NB4 (cell line): ENCODE results near the gene TBC1D22A.

Experiments used
- MYC ChIP-seq: IDR thresholded peaks from 2 replicates; pipeline ENCODE4 v1.6.1; 2011; ENCODE audit warnings: low read depth, low read length
- POLR2A ChIP-seq: IDR thresholded peaks from 2 replicates; pipeline ENCODE4 v1.6.1; 2011; ENCODE audit warnings: mild to moderate bottlenecking; ENCODE audit not compliant: insufficient read length; ENCODE audit errors: extremely low read depth
- TF ChIP-seq, protein P1 (sequence below): IDR thresholded peaks from one replicate; pipeline ENCODE4 v1.5.1; 2012; ENCODE audit warnings: low read depth, low read length
- TF ChIP-seq, protein P2 (sequence below): IDR thresholded peaks from 2 replicates; pipeline ENCODE4 v1.6.1; 2011; ENCODE audit warnings: low read depth, low read length

DNA sequence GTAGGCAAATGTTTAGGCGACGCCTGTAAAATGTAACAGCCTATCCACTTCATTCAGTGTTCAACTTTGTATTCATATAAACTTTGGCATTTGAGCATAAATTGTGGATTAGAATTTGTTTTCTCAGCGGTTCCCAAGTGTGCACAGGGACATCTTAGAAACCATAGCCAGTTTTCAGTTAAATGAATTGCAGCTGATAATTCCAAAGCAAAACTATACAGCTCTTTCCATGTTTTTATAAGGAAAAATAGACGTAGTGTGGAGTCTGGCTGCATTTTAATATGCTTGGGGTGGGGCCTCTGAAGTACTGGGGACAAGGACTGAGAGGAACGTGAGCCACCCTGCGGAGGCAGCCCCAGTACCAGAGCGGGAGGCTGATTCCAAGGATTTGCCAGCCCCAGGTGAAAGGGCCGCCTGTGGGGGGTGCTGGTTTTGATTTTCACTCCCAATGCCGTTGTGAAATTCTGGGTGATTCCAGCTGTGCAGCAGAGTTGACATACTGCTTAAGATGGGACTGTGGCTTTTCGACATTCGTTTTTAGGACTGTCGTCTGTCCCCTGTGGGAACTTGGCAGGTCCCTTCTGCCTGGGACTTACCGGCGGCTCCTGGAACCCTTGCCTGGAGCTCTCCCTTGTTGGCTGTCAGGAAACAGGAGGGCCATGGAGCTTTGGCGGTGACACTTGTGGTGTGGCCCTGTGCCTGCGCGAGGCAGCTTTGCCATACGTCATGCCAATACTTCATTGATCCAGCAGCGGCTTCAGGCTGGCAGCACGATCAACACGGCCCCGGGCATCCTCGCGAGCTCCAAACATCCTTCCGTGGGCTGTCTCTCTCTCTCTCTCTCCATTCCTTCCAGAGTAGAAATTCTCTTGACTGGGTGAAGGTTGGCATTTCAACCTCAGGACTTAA is 370.9 kb downstream of the TBC1D22A start:
- TF ChIP-seq, protein P1, sequence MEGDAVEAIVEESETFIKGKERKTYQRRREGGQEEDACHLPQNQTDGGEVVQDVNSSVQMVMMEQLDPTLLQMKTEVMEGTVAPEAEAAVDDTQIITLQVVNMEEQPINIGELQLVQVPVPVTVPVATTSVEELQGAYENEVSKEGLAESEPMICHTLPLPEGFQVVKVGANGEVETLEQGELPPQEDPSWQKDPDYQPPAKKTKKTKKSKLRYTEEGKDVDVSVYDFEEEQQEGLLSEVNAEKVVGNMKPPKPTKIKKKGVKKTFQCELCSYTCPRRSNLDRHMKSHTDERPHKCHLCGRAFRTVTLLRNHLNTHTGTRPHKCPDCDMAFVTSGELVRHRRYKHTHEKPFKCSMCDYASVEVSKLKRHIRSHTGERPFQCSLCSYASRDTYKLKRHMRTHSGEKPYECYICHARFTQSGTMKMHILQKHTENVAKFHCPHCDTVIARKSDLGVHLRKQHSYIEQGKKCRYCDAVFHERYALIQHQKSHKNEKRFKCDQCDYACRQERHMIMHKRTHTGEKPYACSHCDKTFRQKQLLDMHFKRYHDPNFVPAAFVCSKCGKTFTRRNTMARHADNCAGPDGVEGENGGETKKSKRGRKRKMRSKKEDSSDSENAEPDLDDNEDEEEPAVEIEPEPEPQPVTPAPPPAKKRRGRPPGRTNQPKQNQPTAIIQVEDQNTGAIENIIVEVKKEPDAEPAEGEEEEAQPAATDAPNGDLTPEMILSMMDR, result no peak
- no peak for TF ChIP-seq MYC
- TF ChIP-seq POLR2A, result no peak
- TF ChIP-seq, protein P2, sequence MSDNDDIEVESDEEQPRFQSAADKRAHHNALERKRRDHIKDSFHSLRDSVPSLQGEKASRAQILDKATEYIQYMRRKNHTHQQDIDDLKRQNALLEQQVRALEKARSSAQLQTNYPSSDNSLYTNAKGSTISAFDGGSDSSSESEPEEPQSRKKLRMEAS, result no peak
